Prostate gland (tissue), 2 donors: ENCODE data around the gene PLPPR5.

ENCODE experiments used
- POLR2AphosphoS5 ChIP-seq: sonication (generic); formaldehyde crosslinking; IDR thresholded peaks from one replicate; pipeline ENCODE4 v1.6.1; 2017; ENCODE audit warnings: antibody characterized with exemption
- TF ChIP-seq, protein P1 (sequence below), 4 experiments: fragments of 200-600 bp in 2 of 4; fragments of 450-650 bp in 2 of 4; sonication (generic) in 2 of 4; IDR thresholded peaks; 1 replicate in 3 of 4; 2 replicates in 1 of 4; pipeline ENCODE4 v1.5.1; 2016 to 2019; ENCODE audit warnings: antibody characterized with exemption in 4 of 4, mild to moderate bottlenecking in 2 of 4, moderate library complexity in 2 of 4

DNA sequence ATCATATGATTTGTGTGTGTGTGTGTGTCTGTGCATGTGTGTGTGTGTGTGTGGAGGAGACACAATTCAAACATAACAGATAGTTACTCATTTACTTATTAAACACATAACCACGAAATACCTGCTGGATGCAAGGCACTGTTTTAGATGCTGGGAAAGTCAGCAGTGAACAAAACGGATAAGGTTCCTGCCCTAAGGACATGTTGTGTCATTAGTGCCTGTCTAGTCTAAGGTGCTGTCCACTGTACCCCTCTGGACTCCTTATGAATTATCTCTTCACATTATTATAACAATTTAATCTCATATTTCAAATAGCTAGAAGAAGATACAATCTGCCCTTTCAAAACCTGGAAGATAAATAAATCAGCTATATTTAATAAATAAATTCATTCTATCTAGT lies 162.4 kb downstream of the PLPPR5 start:
- TF ChIP-seq, protein P1, sequence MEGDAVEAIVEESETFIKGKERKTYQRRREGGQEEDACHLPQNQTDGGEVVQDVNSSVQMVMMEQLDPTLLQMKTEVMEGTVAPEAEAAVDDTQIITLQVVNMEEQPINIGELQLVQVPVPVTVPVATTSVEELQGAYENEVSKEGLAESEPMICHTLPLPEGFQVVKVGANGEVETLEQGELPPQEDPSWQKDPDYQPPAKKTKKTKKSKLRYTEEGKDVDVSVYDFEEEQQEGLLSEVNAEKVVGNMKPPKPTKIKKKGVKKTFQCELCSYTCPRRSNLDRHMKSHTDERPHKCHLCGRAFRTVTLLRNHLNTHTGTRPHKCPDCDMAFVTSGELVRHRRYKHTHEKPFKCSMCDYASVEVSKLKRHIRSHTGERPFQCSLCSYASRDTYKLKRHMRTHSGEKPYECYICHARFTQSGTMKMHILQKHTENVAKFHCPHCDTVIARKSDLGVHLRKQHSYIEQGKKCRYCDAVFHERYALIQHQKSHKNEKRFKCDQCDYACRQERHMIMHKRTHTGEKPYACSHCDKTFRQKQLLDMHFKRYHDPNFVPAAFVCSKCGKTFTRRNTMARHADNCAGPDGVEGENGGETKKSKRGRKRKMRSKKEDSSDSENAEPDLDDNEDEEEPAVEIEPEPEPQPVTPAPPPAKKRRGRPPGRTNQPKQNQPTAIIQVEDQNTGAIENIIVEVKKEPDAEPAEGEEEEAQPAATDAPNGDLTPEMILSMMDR (IDR thresholded peaks at IDR 0.05) = no peak
- TF ChIP-seq POLR2AphosphoS5 = no peak
